HG02870 (cell line): ENCODE measurements around the gene AMZ1.

Experiments used
- ATAC-seq: cut with Tn5 transposase; IDR thresholded peaks from one replicate; pipeline ENCODE4 v1.9.1; 2021; ENCODE audit warnings: mild to moderate bottlenecking, moderate library complexity; ENCODE audit not compliant: unreplicated experiment

The AMZ1 gene, protein sequence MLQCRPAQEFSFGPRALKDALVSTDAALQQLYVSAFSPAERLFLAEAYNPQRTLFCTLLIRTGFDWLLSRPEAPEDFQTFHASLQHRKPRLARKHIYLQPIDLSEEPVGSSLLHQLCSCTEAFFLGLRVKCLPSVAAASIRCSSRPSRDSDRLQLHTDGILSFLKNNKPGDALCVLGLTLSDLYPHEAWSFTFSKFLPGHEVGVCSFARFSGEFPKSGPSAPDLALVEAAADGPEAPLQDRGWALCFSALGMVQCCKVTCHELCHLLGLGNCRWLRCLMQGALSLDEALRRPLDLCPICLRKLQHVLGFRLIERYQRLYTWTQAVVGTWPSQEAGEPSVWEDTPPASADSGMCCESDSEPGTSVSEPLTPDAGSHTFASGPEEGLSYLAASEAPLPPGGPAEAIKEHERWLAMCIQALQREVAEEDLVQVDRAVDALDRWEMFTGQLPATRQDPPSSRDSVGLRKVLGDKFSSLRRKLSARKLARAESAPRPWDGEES

DNA sequence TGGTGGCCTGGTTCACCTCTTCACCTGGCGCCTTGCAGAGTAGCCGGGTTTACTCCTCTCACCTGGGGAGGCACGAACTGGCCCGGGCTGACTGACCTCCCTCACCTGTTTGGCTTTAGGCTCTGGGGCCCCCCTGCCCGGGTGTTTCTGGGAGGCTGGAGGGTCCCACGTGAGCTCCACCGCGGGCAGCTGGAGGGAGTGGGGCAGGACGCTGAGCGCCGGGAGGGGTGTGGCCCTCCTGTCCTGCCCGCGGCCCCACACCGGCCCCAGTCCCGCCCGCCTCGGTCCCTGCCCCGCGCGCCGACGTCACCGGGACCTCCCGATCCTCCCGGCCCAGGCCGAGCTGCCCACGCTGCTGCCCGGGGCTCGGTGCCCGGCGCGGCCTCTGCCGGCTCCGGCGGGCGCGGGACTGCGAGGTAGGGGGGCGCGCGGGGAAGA is at the start of gene AMZ1:
AMZ1 (plus strand) TSS at position 322 of the 438 bp plus-strand sequence. CDS start 12,250 bp downstream, outside the sequence.
- ATAC-seq: no peak

DNA sequence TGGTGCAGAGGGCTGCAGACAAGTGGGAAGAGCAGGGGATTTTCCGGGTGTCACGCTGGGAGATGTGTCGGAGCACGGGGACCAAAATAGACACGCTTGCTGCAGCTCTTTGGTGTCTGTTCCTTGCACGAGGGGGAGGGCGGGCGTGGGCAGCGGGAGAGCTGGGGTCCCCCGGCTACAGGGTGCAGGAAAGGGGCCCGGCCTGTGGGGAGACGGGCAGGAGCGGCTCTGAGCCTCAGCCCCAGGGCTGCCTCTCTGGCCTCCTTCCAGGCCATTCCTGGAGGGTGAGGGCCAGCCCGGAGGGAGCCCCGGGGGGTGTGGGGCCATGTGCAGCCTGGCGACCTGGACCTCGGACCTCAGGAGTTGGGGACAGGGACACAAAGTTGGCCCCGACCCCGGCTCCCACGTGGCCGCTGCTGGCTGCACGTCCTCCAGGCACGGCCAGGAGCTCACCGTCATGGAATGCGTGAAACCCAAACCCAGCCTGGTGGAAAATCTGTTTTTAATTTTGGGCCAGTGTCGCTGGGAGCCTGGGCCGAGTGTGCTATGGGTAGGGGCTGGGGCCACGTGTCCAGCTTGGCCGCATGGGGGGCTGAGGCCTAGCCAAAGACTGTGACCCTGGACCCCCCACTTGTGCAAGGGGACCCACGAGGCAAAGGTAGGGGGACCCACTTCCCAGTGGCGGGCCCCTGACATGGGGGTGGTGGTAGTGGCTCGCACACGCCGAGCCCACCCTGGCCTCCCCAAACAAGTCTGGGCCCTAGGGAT is 49.6 kb upstream of the AMZ1 start:
- ATAC-seq: no peak

DNA sequence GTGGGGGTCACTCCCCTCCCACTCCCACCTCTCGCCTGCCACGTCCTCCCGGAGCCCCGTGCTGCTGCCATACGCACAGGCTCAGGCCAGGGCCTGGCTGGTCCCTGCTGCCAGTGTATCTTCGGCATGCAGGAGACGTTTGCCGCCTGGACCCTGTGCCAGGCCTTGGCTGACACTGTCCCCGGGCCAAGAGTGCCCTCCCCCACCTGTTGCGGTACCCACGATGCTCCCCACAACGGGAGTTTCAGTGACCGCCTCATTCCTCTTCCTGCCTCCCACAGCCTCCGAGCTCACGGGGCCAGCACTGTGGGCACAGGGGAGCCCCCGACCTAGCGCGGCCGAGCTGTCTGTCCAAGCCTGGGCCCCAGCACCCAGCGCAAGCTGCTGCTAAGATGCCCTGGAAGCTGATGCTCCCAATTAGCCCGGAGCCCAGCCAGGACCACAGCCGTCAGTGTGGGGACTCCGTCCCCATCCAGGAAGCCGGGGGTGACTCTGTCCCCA is 48.8 kb upstream of the AMZ1 start:
- no peak for ATAC-seq

DNA sequence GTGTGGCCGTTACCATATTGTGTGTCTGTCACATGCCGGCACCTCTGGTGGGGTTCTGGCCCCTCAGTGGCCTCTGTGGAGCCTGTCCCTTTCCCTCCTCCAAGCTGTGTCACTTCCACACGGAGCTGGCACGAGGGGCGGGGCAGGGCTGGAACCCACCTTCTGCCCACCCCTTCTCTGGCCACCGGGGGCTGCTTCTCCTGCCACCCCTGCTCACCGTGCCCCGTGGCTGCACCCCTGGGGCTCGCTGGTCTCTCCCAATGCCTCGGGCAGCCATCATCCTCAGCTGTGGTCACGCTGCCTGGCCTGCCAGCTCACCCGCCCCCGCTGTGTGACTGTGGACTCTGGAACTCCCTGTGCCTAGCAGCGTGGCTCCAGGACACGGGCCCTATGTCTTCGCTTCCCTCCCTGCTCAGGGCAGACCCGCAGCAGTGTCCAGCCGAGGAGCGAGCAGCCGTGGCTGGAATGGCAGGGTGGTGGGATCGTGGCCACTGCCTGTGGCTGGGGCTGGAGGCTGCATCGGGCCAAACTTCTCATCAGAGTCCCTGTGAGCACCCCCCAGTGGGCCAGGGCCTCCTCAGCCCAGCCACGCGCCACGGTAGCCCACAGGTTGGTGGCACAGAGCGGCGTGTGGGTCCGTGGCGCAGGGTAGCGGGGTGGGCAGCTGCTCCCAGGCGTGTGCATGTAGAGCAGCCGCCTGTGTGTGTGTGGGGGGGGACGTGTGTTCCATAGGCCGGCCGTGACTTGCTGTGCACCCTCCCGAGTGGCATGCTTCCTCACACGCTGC is 48.1 kb upstream of the AMZ1 start:
- no peak for ATAC-seq

DNA sequence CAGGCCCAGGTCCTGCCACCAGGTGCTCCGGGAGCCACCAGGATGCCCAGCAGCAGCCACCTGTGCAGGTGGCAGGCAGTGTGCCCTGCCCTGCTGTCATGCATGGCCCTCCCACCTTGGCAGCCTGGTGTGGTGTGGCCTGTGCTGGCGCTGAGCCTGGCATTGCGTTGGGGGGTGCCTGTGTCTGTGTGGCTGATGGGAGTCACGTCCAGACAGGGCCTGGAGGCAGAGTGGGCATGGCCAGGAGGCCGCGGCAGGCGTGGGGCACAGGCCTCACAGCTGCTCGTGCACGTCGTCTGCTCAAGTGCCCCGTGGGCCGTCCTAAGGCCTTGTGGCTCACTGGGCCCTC is 47.5 kb upstream of the AMZ1 start:
- no peak for ATAC-seq

DNA sequence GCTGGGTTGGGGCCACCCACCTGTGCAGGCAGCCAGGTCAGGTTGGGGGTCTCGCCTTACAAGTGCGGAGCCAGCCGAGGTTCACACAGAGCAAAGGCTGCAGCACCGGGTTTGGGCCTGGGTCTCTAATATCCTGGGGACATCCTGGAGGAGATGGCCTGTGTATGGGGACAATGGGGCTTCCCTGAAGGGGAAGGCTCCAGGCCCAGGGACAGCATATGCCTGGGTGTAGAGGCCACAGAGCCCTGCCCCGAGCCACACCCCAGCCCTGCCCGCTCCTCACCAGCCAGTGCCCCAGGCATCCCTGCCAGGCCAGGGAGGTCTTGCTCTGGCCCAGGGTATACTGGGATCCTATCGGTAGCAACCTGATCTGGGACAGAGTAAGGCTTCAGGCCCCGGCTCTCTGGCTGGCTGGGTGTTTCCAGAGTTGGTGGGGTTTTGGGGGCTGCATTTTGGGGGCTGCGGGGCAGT is 47.1 kb upstream of the AMZ1 start:
- no peak for ATAC-seq

DNA sequence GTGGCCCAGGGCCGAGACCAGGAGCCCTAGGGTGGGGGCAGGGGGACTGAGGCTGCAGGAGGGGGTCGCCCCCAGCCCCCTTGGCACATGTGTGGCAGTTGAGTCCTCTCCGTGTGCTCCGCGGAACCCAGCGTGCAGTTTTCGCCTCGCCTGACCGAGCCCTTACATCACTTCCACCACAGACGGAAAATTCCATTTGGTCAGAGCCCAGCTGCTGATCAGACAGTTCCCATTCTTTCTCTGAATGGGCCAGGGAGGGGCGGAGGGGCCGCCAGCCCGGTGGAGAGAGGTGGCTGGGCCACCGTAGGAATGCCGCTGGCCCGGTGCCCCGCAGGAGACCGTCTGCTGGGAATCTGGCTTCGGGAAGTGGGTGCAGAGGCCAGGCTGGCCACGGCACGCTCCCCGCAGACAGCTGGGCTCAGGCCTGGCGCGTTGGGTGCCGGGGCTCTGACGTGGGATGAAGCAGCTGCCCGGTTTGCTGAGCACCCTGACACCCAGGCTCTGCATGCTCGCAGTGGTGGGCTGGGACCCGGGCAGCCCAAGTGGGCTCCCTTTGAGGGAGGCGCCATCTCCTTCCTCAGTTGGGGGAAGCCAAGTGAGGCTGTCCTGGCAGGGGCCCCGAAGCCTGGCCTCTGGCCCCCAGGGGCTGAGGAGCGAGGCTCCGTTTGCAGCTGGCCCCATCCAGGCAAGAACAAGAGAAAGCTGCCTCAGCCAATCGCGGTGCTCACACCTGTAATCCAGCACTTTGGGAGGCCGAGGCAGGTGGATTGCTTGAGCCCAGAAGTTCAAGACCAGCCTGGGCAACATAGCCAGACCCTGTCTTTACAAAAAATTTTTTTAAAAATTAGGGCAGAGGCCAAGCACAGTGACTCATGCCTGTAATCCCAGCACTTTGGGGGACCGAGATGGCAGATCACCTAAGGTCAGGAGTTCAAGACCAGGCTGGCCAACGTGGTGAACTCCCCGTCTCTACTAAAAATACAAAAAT is 46.3 kb upstream of the AMZ1 start:
- peak; percentile 53 for ATAC-seq

DNA sequence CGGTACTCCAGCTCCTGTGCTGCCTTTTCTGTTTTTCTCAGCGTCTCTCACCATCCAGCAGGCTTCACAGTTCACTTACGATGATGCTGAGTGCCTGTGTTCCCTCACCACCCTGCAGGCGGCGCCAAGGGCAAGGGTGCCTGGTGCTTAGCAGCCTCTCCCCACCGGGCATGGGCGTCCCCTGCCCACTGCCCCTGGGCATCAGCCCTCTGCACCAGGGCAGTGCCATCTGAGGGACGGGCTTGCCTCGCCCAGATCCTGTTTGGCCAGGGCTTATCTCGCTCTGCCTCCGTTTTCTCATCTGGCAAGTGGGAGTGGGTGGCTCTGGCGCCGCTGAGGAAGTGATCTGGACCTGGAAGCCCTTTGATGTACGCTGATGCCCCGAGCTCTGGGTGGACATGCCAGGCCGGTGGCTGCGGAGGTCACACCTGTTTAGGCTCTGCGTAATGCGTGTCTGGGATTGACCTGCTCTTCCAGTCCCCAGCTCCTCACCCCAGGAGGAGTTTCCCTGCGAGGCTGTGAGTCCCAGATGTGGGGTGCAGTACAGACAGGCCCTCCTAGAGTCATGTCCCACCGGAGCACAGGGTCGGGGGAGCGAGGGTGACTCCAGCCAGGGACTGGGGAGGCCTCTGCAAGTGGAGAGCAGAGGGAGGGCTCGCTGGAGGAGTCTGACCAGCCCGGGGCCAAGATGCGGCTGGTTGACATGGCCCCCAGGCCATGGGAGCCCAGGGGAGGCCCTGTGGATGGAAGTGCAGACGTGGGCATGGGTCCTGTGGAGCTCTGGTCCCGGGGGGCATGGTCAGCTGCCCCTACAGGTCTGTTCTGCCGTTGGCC is 44.4 kb upstream of the AMZ1 start:
- ATAC-seq: no peak

DNA sequence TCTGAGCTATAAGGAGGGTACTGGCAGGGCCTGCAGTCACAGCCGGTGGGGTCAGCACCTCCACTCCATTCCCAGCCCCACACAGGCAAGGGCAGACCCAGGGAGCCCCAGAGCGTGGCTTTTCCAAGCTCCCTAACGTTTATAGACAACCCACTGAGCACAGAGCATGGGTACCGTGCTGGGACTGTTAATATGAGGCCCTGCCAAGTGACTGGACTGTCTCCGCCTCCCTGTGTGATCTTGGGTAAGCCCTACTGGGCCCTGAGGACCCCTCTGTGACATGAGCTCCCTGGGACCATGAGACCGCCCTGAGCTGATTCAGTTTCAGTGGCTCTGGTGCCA is 43.8 kb upstream of the AMZ1 start:
- no peak for ATAC-seq

DNA sequence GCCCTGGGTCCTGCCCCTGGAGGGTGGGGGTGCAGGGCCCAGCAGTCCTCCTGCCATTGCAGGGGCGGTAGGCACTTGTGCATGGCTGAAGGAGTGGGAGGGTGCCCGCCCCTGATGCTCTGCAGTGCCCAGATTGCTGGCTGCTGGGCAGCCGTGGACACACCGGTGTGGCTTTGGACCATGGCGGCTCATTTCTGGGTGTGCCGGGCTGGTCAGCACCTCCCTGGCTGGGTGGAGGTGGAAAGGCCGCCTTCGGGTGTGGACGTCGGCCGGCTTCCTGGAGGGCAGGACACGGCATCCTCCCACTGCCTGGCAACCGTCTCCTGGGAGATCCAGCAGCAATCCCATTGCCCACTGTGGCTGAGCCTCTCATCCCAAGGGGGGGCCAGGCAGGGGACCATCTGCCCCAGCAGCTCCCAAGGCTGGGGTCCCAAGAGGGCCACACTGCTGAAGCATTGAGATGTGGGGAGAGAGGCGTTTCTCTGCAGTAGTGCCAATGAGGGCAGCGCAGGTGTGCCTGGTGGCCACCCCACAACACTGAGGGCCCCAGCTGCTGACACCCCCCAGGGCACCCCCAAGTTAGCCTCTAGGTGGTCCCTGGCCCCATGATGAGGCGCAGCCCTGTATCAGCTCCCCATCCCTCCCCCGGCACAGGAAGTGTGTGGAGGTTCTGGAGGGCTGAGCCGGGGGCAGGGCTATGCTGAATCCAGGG is 43.3 kb upstream of the AMZ1 start:
- peak; percentile 27 for ATAC-seq

DNA sequence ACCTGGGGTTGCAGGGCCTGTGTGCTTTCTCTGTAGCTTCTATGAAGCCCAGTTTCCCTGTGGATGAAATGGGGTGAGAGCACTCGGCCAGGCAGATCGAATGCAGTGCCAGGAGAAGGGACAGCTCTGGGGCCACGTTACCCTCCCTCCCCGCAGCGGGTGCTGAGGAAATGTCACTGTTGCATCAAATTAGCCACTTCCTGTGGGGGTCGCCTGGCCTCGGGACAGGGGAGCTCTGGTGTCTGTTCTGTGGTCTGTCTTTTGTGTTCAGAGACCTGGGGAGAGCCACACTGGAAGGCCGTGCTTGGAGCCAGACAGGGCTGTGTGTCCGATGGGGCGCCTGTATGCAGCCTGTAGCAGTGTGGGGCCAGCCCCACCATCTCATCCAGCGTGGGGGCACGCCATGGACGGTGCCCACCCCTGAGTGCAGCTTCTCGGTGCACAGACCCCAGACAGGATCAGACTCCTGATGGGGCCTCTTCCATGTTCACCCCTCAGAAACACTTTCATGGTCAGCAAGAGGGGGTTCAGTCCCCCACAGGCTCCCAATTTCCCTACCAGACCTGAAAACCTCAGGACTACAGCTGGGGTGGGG is 42.6 kb upstream of the AMZ1 start:
- peak; percentile 36 for ATAC-seq

DNA sequence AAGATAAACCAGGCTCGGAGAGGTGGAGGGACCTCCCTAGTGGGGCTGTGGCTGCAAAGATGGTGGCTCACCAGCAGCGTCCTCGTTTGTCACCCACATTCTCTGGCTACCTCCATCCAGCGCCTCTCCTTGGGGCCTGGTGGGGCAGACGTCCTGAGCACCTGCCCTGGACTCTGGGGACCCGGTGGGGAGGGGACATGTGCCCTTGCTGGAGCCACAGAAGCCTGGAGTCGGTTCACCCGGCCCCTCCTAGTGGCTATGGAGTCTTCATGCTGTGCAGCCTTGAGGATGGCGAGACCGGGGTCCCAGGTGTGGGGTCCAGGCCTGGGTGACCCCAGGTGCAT is 41.7 kb upstream of the AMZ1 start:
- ATAC-seq: no peak

DNA sequence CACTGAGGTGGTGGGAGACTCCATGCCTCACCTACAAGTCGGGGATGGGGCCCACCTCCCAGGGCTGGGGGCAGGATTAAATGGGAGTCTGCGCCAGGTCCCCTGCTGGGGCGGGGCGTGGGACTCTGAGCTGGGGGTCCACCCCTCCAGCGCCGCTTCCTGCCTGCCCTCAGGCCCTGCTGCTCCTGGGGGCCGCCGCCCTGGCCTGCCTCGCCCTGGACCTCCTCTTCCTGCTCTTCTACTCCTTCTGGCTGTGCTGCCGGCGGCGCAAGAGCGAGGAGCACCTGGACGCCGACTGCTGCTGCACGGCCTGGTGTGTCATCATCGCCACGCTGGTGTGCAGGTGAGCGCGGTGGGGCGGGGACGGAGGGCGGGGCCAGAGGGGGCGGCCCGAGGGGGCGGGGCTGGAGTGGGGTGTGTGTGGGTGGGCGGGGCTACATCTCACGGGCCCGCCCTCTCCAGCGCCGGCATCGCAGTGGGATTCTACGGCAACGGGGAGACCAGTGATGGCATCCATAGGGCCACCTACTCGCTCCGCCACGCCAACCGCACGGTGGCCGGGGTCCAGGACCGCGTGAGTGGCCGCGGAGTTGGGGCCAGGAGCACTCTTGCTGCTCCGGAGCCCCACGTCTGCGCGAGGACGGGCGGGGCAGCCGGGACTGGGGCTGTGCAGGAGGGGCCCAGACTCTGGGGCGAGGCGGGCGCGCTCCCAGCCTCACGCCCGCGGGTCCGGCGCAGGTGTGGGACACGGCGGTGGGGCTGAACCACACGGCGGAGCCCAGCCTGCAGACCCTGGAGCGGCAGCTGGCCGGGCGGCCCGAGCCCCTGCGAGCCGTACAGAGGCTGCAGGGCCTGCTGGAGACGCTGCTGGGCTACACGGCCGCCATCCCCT is 41.1 kb upstream of the AMZ1 start:
- no peak for ATAC-seq

DNA sequence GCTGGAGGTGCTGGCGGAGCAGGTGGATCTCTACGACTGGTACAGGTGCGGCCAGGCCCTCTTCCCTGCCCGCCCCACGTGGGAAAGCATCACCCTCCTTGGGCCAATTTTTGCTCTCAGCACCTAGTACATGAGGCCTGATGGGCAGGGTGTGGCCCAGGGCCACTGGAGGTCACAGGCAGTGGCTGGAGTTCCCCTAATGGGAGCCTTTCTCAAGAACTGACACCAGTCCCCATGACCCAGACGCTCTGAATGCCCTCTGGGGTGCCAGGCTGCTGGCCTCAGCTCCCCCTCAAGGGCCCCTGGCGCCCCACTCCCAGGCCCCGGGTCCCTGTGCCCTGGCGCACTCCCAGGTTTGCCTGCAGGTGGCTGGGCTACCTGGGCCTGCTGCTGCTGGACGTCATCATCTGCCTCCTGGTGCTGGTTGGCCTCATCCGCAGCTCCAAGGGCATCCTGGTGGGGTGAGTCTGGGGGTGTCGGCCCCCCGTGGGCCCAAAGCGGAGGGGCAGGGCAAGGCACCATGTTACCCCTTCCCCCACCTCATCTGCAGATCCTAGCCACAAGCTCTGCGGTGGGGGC is 40.3 kb upstream of the AMZ1 start:
- no peak for ATAC-seq

DNA sequence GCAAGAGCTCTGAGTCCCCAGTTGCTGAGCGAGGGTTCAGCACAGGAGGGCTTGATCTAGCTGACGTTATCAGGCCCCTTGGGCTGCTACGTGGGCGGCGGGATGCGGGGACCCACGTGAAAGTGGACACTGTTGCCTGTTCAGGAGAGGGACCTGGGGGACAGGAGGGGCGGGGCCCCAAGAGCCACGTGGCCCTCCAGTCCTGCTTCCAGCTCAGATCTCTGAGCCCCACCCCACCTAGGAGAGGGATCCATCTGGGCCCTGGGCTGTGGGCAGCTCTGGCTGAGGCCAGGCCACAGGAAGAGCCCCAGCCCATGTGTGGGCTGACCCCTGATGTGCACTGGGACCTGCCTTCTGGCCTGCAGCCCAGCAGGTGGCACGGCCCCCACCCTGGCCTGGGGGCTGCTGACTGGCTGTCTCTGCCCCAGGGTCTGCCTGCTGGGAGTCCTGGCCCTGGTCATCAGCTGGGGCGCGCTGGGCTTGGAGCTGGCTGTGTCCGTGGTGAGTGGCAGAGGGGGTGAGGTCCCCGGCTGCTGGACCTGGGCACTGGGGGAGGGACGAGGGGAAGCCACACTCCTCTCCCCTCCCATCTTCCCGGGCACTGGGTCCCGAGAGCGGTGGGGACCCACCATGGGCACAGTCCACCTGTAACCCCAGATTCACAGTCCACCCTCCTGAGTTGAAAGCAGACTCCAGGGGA is 38.7 kb upstream of the AMZ1 start:
- no peak for ATAC-seq

DNA sequence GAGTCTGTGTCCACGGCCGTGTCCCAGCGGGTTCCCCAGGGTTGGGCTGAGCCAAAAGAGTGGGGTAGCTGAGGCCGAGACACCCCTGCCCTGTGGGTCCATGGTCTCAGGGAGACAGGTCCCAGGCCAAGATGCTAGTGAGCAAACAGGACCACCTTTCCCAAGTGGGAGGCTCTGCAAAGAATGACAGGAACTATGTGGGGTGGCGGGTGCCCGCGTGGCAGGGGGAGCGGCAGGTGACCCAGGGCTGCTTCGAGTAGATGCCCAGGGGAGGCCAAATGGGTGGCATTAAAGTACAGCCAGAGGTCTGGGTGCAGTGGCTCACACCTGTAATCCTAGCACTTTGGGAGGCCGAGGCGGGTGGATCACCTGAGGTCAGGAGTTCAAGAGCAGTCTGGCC is 38.0 kb upstream of the AMZ1 start:
- no peak for ATAC-seq
